Endothelial cell of umbilical vein (primary cell): ENCODE data around the gene PAPPA. TPM values are rescaled to one million over a fixed set of nuclear protein-coding genes. Genes with fewer than 3 reads are reported as not detected.

Source experiments
- BruUV-seq: library from RNA; stranded (reverse); fragments of 400-500 nt; replicated peaks from 2 replicates; lab custom pipeline; 2021; lab: Mats Ljungman, UMichigan
- CTCF ChIA-PET: fragments of 300-600, 350-600 bp; sonication (Branson Sonifier 250); formaldehyde crosslinking; loops from one replicate; lab custom pipeline; 2021; ENCODE audit warnings: antibody characterized with exemption, inconsistent platforms; lab: Charles Lee
- POLR2A ChIA-PET: fragments of 300-600, 350-600 bp; sonication (Branson Sonifier 250); formaldehyde crosslinking; loops from one replicate; lab custom pipeline; 2021; ENCODE audit warnings: antibody characterized with exemption, inconsistent platforms; lab: Charles Lee
- DNase-seq: peaks from one replicate; pipeline ENCODE4 v3.0.0-alpha.2; 2011; ENCODE audit warnings: low read depth, low spot score
- FAIRE-seq: peaks from 2 replicates; lab custom pipeline; 2011; peaks lifted over from hg19 to GRCh38; lab: Jason Lieb, UNC
- H2AFZ ChIP-seq: 2 replicates; pipeline ENCODE4 v1.6.0; 2012; ENCODE audit warnings: low read depth, low read length, control low read depth, inconsistent platforms
- H3K27ac ChIP-seq: 2 replicates; pipeline ENCODE4 v1.5.1; 2011; ENCODE audit warnings: low read depth, mild to moderate bottlenecking, control low read depth, low read length, moderate library complexity; ENCODE audit not compliant: insufficient read depth
- H3K27me3 ChIP-seq, 2 experiments: 2 replicates each; pipeline versions ENCODE4 v1.6.0 to v1.6.1; 2011; ENCODE audit warnings: low read length in 2 of 2, mixed read lengths in 1 of 2; ENCODE audit not compliant: control insufficient read depth in 2 of 2, insufficient read depth in 2 of 2
- H3K36me3 ChIP-seq, 2 experiments: 2 replicates in 1 of 2; 3 replicates in 1 of 2; pipeline ENCODE4 v1.5.1; 2011; ENCODE audit warnings: low read length in 2 of 2, mild to moderate bottlenecking in 1 of 2, moderate library complexity in 1 of 2; ENCODE audit not compliant: control insufficient read depth in 2 of 2, insufficient read depth in 2 of 2; ENCODE audit errors: extremely low read depth in 1 of 2
- H3K4me1 ChIP-seq: 3 replicates; pipeline ENCODE4 v1.5.1; 2011; ENCODE audit warnings: mild to moderate bottlenecking, low read length; ENCODE audit not compliant: control insufficient read depth, insufficient read depth; ENCODE audit errors: extremely low read depth
- H3K4me2 ChIP-seq: 2 replicates; pipeline ENCODE4 v1.6.1; 2011; ENCODE audit warnings: low read length, control low read depth, mixed read lengths; ENCODE audit not compliant: insufficient read depth
- H3K4me3 ChIP-seq, 3 experiments: fragments of 200-600 bp in 1 of 3; sonication (generic), shearing (Covaris generic) in 1 of 3; replicated peaks in 1 of 3; 2 replicates each; pipeline ENCODE4 v1.5.1; 2011 to 2016; ENCODE audit warnings: control low read depth in 3 of 3, low read length in 3 of 3, mild to moderate bottlenecking in 2 of 3, inconsistent platforms in 1 of 3, low read depth in 1 of 3, moderate library complexity in 1 of 3; ENCODE audit not compliant: insufficient read depth in 1 of 3
- H3K79me2 ChIP-seq: 2 replicates; pipeline ENCODE4 v1.6.0; 2012; ENCODE audit warnings: low read length, inconsistent platforms; ENCODE audit not compliant: control insufficient read depth, insufficient read depth
- H3K9ac ChIP-seq: replicated peaks from 2 replicates; pipeline ENCODE3; 2011; ENCODE audit warnings: low read length, control low read depth; ENCODE audit not compliant: insufficient read depth; ENCODE audit errors: extremely low read depth
- H3K9me1 ChIP-seq: replicated peaks from 3 replicates; pipeline ENCODE4 v1.6.0; 2011; ENCODE audit warnings: mild to moderate bottlenecking, low read length; ENCODE audit not compliant: control insufficient read depth, insufficient read depth; ENCODE audit errors: extremely low read depth
- H3K9me3 ChIP-seq: replicated peaks from 2 replicates; pipeline ENCODE4 v1.5.1; 2012; ENCODE audit warnings: low read length, inconsistent platforms; ENCODE audit not compliant: control insufficient read depth, insufficient read depth
- H4K20me1 ChIP-seq: replicated peaks from 2 replicates; pipeline ENCODE3; 2011; ENCODE audit warnings: mild to moderate bottlenecking, low read length; ENCODE audit not compliant: control insufficient read depth, insufficient read depth; ENCODE audit errors: extremely low read depth
- EZH2 ChIP-seq: IDR thresholded peaks from 2 replicates; pipeline ENCODE4 v1.6.1; 2012; ENCODE audit warnings: borderline replicate concordance, low read depth, mild to moderate bottlenecking, moderate library complexity, low read length, inconsistent platforms; ENCODE audit not compliant: severe bottlenecking
- FOS ChIP-seq: IDR thresholded peaks from 2 replicates; pipeline ENCODE4 v1.6.1; 2011; ENCODE audit warnings: mild to moderate bottlenecking, low read length, moderate library complexity, borderline replicate concordance; ENCODE audit not compliant: insufficient read depth
- GATA2 ChIP-seq: IDR thresholded peaks from 2 replicates; pipeline ENCODE4 v1.7.0; 2011; ENCODE audit warnings: low read depth, mild to moderate bottlenecking, moderate library complexity, mixed read lengths, low read length; ENCODE audit not compliant: insufficient read length, insufficient read depth
- JUN ChIP-seq: IDR thresholded peaks from 2 replicates; pipeline ENCODE4 v1.6.1; 2011; ENCODE audit warnings: borderline replicate concordance, low read depth; ENCODE audit not compliant: insufficient read length, insufficient read depth
- MYC ChIP-seq: IDR thresholded peaks from one replicate; pipeline ENCODE4 v1.6.1; 2011; ENCODE audit warnings: mild to moderate bottlenecking, low read depth, low read length
- POLR2A ChIP-seq: IDR thresholded peaks from 2 replicates; pipeline ENCODE4 v1.6.1; 2012; ENCODE audit warnings: low read depth, mild to moderate bottlenecking, control low read depth, low read length
- POLR2AphosphoS5 ChIP-seq: IDR thresholded peaks from 2 replicates; pipeline ENCODE4 v1.6.1; 2012; ENCODE audit warnings: low read depth, mild to moderate bottlenecking, control low read depth, low read length, moderate library complexity; ENCODE audit not compliant: insufficient read depth
- dilution Hi-C: fragments of 300-500 bp; cut with MboI; formaldehyde crosslinking; loops from one replicate; pipeline ENCODE4 v1.15.0; 2019; ENCODE audit warnings: low sequenced_read_pairs; ENCODE audit not compliant: extremely low pct_ligation_motif_present
- intact Hi-C: fragments of 100-400 bp; cut with micrococcal nuclease; formaldehyde crosslinking; loops from one replicate; pipeline ENCODE4 v1.10.0; 2022
- polyA plus RNA-seq, 4 experiments: library from polyadenylated mRNA; depleted of rRNA in 3 of 4; stranded (reverse) in 3 of 4; unstranded in 1 of 4; fragments of >200 nt; gene quantifications; 2 replicates each; pipeline versions ENCODE4 v1.2.1 to v1.2.3, GENCODE V29; 2011 to 2012; ENCODE audit warnings: missing spikeins in 1 of 4
- total RNA-seq: library from RNA; stranded (reverse); gene quantifications from 2 replicates; pipeline ENCODE4 v1.2.3, GENCODE V29; 2021
- TF ChIP-seq, protein P1 (sequence below), 2 donors: IDR thresholded peaks; 1 replicate in 1 of 2; 2 replicates in 1 of 2; pipeline ENCODE4 v1.5.1; 2011; ENCODE audit warnings: low read length in 2 of 2, mild to moderate bottlenecking in 2 of 2, moderate library complexity in 2 of 2, control low read depth in 1 of 2, inconsistent platforms in 1 of 2, low read depth in 1 of 2; ENCODE audit not compliant: insufficient read depth in 1 of 2; ENCODE audit errors: extremely low read depth in 1 of 2
- TF ChIP-seq, protein P2 (sequence below): IDR thresholded peaks from 2 replicates; pipeline ENCODE4 v1.6.1; 2011; ENCODE audit not compliant: insufficient read depth, insufficient read length

Gene PAPPA
- total and polyA plus RNA-seq, 2 donors (not counting 3 experiments of a cell fraction or from before 2014, with no cell fraction given), result 0.13 to 0.41 TPM

DNA sequence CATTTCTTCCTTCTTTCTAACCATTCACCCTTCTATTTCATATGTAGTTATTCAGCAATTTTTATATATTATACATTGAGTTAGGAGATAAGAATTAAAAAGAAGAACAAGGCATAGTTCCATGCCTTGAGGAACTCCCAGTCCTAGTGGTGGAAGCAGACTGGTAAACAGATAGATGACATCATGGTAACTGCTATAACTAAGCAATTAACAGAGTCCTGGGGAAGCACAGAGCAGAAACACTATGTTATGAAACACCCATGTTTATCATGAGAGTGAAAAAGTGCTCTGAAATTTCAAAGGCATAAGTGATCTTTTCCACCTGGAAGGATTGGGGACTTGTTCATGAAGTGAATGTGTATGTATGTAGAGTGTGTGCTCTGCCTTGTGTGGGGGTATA is 14.6 kb downstream of the PAPPA start:
- no peak for TF ChIP-seq JUN
- TF ChIP-seq MYC, result no peak
- no peak for TF ChIP-seq FOS
- no peak for TF ChIP-seq POLR2AphosphoS5
- no peak for TF ChIP-seq GATA2
- TF ChIP-seq POLR2A, result no peak
- TF ChIP-seq, protein P1, sequence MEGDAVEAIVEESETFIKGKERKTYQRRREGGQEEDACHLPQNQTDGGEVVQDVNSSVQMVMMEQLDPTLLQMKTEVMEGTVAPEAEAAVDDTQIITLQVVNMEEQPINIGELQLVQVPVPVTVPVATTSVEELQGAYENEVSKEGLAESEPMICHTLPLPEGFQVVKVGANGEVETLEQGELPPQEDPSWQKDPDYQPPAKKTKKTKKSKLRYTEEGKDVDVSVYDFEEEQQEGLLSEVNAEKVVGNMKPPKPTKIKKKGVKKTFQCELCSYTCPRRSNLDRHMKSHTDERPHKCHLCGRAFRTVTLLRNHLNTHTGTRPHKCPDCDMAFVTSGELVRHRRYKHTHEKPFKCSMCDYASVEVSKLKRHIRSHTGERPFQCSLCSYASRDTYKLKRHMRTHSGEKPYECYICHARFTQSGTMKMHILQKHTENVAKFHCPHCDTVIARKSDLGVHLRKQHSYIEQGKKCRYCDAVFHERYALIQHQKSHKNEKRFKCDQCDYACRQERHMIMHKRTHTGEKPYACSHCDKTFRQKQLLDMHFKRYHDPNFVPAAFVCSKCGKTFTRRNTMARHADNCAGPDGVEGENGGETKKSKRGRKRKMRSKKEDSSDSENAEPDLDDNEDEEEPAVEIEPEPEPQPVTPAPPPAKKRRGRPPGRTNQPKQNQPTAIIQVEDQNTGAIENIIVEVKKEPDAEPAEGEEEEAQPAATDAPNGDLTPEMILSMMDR (IDR thresholded peaks at IDR 0.05; ENCODE audit: extremely low read depth in 1 of 2, insufficient read depth in 1 of 2, low read depth in 1 of 2, low read length in 2 of 2), result no peak
- no peak for TF ChIP-seq EZH2
- TF ChIP-seq, protein P2, sequence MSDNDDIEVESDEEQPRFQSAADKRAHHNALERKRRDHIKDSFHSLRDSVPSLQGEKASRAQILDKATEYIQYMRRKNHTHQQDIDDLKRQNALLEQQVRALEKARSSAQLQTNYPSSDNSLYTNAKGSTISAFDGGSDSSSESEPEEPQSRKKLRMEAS, result no peak
- H3K4me3 ChIP-seq, result no peak overlapping the region
- no peaks in the 10 kb centered on the region for H3K9me1 ChIP-seq
- no TSS peak for BruUV-seq
- no peak overlapping the region for H3K9ac ChIP-seq
- H4K20me1 ChIP-seq, result no peaks in the 10 kb centered on the region
- DNase-seq (no peak), FAIRE-seq (no peak)
- no peaks in the 10 kb centered on the region for H3K27me3 ChIP-seq
- H2AFZ ChIP-seq, result no peak overlapping the region
- H3K4me1 ChIP-seq, result no peaks in the 10 kb centered on the region
- intact Hi-C loops (no loop called here), dilution Hi-C loops (no loop called here)
- ChIA-PET CTCF (no interaction called here), POLR2A (no interaction called here)
- no peaks in the 10 kb centered on the region for H3K9me3 ChIP-seq
- no peaks in the 10 kb centered on the region for H3K36me3 ChIP-seq
- H3K27ac ChIP-seq, result no peak overlapping the region
- H3K4me2 ChIP-seq, result no peak overlapping the region
- no peaks in the 10 kb centered on the region for H3K79me2 ChIP-seq
